Muscle of leg (tissue), 11 donors: ENCODE data around the gene RPL10A. TPM values are rescaled to one million over a fixed set of nuclear protein-coding genes. Genes with fewer than 3 reads are reported as not detected.
"Not testable (repeated sequence)": the region's sequence is repeated elsewhere in the genome, so short reads cannot be mapped to it uniquely, and the experiment has no call there.

ENCODE experiments used
- DNase-seq: peaks from one replicate; pipeline ENCODE4 v3.0.0; 2013
- H3K27ac ChIP-seq: one replicate; pipeline ENCODE4 v1.5.1; 2013; ENCODE audit warnings: mild to moderate bottlenecking, low read length, control low read depth
- H3K27me3 ChIP-seq: one replicate; pipeline ENCODE4 v1.6.1; 2013; ENCODE audit warnings: low read length; ENCODE audit not compliant: control insufficient read depth, insufficient read depth
- H3K36me3 ChIP-seq: one replicate; pipeline ENCODE4 v1.6.1; 2013; ENCODE audit warnings: low read length; ENCODE audit not compliant: control insufficient read depth, insufficient read depth
- H3K4me1 ChIP-seq: one replicate; pipeline ENCODE4 v1.6.1; 2013; ENCODE audit warnings: low read length; ENCODE audit not compliant: control insufficient read depth, insufficient read depth
- H3K4me3 ChIP-seq: one replicate; pipeline ENCODE4 v1.5.1; 2013; ENCODE audit warnings: low read length, control low read depth
- H3K9me3 ChIP-seq: replicated peaks from 2 replicates; pipeline ENCODE4 v1.6.1; 2013; ENCODE audit warnings: low read depth, low read length; ENCODE audit not compliant: control insufficient read depth
- WGBS: methylation state at CpG from one replicate; pipeline ENCODE4 v1.1.5; 2013; ENCODE audit warnings: missing lambda C conversion rate; ENCODE audit not compliant: insufficient coverage; 5-methylcytosine and 5-hydroxymethylcytosine counted together
- polyA plus RNA-seq, 8 donors: library from polyadenylated mRNA; unstranded; fragments of 120-200 nt; gene quantifications; one replicate each; pipeline versions ENCODE4 v1.2.1 to v1.2.3, GENCODE V29; 2013; ENCODE audit warnings: inconsistent platforms in 1 of 8, low replicate concordance in 1 of 8; ENCODE audit not compliant: insufficient read length in 8 of 8, insufficient read depth in 1 of 8
- total RNA-seq: library from RNA; stranded (reverse); fragments of 120-200 nt; gene quantifications from one replicate; pipeline ENCODE4 v1.2.4, GENCODE V29; 2013

RPL10A gene
- total and polyA plus RNA-seq, 9 donors: 2,391 to 3,614 (median 2,521) TPM

DNA sequence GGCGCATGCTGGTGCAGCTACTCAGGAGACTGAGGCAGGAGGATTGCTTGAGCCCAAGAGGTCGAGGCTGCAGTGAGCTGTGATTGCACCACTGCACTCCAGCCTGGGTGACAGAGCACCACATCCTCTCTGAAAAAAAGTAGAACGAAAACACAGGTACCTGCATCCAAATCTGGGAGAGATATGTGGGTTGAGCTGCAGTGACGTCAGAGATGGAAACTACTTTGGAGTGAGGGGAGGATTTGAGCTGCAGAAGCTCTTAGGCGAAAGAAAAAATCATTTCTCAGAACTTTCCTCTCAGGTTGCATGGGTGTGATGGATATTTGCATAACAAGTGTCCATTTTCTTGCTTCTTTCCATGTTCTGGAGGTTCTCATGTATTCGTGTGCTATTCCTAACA, 48.5 kb downstream of the RPL10A start:
- no peaks in the 10 kb centered on the region for H3K9me3 ChIP-seq
- H3K27ac ChIP-seq: no peak overlapping the region
- no peak for DNase-seq
- H3K4me1 ChIP-seq: peaks cover 7% of the 10 kb centered on the region
- H3K27me3 ChIP-seq: peaks cover 9% of the 10 kb centered on the region
- 76% methylated on average over 3 of the region's 6 CpGs for WGBS
- H3K4me3 ChIP-seq: no peak overlapping the region
- H3K36me3 ChIP-seq: no peaks in the 10 kb centered on the region

DNA sequence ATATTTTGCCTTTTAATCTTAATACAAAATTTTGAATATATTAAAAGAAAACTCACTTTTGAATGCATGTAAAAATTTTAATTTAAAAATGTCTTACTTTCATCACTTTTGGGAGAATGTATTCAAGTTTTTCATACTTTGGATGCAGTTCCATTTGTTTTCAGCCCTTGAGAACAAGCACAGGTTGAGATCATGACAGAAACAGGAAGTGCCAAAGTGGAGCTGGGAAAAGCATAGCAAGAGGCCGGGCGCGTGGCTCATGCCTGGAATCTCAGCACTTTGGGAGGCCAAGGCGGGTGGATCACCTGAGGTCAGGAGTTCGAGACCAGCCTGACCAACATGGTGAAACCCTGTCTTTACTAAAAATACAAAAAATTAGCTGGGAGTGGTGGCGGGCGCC, 49.8 kb downstream of the RPL10A start:
- not testable (repeated sequence) for H3K9me3 ChIP-seq, H3K4me3 ChIP-seq, H3K36me3 ChIP-seq, H3K27ac ChIP-seq, H3K27me3 ChIP-seq, H3K4me1 ChIP-seq, DNase-seq
- WGBS: 34% methylated on average over 4 of the region's 7 CpGs

DNA sequence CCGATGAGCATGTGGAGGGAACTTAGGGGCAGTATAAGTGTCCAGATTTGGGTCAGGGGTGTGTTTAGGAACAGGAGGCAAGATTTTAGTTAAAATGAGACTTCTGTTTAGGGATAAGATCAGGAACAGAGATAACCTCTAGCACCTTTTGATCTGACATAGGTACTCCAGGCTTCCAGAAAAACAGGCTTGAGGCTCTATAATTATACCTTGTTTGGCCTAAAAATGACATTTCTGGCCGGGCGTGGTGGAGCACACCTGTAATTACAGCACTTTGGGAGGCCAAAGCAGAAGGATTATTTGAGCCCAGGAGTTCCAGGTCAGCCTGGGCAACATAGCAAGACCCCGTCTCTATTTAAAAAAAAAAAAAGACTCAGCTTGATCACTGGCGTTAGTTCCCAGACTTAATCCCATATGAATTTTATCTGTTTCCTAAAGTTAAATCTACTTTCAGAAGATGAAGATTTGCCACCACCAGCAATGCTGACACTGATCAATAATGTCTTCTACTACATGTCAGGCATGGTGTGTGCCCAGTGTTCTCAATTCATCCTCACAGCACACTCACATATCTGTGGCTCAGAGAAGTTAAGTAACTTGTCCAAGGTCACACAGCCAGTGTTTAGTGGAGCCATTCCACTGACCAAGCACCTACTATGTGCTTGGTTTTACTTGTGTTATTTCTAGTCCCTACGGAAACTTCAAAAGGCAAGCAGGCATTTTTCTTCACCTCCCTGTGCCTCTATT, 50.5 kb downstream of the RPL10A start:
- Histone ChIP-seq H3K9me3 (no peaks in the 10 kb centered on the region), H3K27me3 (no peaks in the 10 kb centered on the region), H3K4me1 (peaks cover 11% of the 10 kb centered on the region), H3K36me3 (no peaks in the 10 kb centered on the region), H3K4me3 (no peak overlapping the region), H3K27ac (no peak overlapping the region)
- DNase-seq: no peak
- WGBS: 100% methylated on average over 4 of the region's 6 CpGs

DNA sequence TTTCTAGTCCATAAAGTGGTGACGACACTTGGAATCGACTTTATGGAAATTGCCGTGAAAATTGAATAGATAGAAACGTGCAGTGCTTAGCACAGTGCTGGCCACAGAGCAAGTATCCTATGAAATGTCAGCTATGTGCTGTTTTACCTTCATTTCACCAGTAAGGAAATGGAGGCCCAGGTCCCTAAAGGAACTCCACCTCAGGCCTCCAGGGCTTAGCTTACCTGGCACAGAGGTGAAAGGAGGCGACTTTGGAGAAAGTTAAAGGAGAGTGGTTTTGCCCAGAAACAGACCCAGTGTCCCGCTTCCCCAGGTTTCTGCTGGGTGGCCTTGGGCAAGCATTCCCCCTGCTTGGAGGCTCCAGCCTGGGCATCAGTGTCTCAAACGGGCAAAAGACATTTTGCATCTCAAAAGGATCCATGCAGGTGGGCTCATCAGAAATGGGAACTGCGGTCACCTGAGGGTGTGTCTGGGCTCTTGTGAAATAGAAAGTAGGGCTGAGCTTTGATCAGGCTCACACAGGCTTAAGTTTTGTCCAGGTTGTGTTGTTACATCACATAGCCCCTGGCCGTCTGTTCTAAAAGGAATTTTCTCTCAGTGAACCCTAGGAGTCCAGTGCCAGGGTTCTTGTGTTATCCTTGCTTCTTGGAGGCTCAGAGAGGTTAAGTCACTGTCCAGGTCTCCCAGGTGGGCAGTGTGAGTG, 51.3 kb downstream of the RPL10A start:
- no peak overlapping the region for H3K4me3 ChIP-seq
- no peak for DNase-seq
- H3K4me1 ChIP-seq: peaks cover 11% of the 10 kb centered on the region
- no peaks in the 10 kb centered on the region for H3K36me3 ChIP-seq
- no peaks in the 10 kb centered on the region for H3K27me3 ChIP-seq
- 84% methylated on average over 4 of the region's 9 CpGs for WGBS
- no peaks in the 10 kb centered on the region for H3K9me3 ChIP-seq
- no peak overlapping the region for H3K27ac ChIP-seq

Other genes with a start within 250 kb of the RPL10A start
- gene ZNF76, start 208.7 kb upstream of the RPL10A start, total RNA-seq: 13.7 TPM
- 10 to 100 TPM; 19.1 to 37.1 (median 25.3) TPM for gene ZNF76, start 208.7 kb upstream of the RPL10A start, polyA plus RNA-seq
- gene DEF6, start 170.6 kb upstream of the RPL10A start, total RNA-seq: 6.1 TPM
- gene DEF6, start 170.6 kb upstream of the RPL10A start, polyA plus RNA-seq: 1 to 10 TPM; 4.7 to 8.4 (median 6.1) TPM
- 5.9 TPM for gene PPARD, start 125.8 kb upstream of the RPL10A start, total RNA-seq
- 10 to 100 TPM; 18.5 to 26.4 (median 22.2) TPM for gene PPARD, start 125.8 kb upstream of the RPL10A start, polyA plus RNA-seq
- gene FANCE, start 16.1 kb upstream of the RPL10A start, total RNA-seq: 22.3 TPM
- gene FANCE, start 16.1 kb upstream of the RPL10A start, polyA plus RNA-seq: 10 to 100 TPM; 13.6 to 25.0 (median 19.9) TPM
- gene TEAD3, start 28.7 kb downstream of the RPL10A start, total RNA-seq: 20.6 TPM
- gene TEAD3, start 28.7 kb downstream of the RPL10A start, polyA plus RNA-seq: 10 to 100 TPM; 47.5 to 76.6 (median 59.3) TPM
- 0.80 TPM for gene TULP1, start 44.5 kb downstream of the RPL10A start, total RNA-seq
- gene TULP1, start 44.5 kb downstream of the RPL10A start, polyA plus RNA-seq: 1 to 10 TPM; 1.0 to 2.8 (median 1.9) TPM
- gene FKBP5, start 220.5 kb downstream of the RPL10A start, total RNA-seq: 6.0 TPM
- 10 to 100 TPM; 10.9 to 27.9 (median 18.7) TPM for gene FKBP5, start 220.5 kb downstream of the RPL10A start, polyA plus RNA-seq